Measurements from ENCODE around the gene NHERF1.

DNA sequence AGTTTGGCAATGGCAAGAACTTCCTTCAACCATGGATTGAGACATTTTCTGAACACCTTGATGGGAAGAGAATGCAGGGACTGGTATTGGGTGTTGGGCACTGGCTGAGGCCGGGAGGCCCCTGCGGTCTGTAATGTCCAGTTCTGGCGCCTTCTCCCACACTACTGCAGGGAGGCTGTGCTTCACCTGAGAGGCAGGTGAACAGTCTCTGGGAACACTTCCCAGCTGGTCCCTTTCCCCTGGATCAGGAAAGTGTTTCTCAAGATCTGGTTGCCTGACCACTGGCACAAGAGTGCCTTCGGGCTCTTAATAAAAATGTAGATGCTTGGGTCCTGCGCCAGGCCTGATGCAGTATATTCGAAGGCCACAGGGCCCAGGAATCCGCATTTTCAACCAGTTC lies 56.3 kb downstream of the NHERF1 start:
- no peak for TF ChIP-seq ZNF274 (IDR thresholded peaks at IDR 0.05; ENCODE audit: low read length)
- TF ChIP-seq ZNF274 (tag by site-specific recombination; IDR thresholded peaks at IDR 0.05; ENCODE audit: borderline replicate concordance), result no peak
- TF ChIP-seq, protein P1, sequence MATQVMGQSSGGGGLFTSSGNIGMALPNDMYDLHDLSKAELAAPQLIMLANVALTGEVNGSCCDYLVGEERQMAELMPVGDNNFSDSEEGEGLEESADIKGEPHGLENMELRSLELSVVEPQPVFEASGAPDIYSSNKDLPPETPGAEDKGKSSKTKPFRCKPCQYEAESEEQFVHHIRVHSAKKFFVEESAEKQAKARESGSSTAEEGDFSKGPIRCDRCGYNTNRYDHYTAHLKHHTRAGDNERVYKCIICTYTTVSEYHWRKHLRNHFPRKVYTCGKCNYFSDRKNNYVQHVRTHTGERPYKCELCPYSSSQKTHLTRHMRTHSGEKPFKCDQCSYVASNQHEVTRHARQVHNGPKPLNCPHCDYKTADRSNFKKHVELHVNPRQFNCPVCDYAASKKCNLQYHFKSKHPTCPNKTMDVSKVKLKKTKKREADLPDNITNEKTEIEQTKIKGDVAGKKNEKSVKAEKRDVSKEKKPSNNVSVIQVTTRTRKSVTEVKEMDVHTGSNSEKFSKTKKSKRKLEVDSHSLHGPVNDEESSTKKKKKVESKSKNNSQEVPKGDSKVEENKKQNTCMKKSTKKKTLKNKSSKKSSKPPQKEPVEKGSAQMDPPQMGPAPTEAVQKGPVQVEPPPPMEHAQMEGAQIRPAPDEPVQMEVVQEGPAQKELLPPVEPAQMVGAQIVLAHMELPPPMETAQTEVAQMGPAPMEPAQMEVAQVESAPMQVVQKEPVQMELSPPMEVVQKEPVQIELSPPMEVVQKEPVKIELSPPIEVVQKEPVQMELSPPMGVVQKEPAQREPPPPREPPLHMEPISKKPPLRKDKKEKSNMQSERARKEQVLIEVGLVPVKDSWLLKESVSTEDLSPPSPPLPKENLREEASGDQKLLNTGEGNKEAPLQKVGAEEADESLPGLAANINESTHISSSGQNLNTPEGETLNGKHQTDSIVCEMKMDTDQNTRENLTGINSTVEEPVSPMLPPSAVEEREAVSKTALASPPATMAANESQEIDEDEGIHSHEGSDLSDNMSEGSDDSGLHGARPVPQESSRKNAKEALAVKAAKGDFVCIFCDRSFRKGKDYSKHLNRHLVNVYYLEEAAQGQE (tag by site-specific recombination; IDR thresholded peaks at IDR 0.05), result no peak
- TF ChIP-seq ZFP41 (tag by site-specific recombination; IDR thresholded peaks at IDR 0.05; ENCODE audit: borderline replicate concordance), result no peak
- TF ChIP-seq, protein P2, sequence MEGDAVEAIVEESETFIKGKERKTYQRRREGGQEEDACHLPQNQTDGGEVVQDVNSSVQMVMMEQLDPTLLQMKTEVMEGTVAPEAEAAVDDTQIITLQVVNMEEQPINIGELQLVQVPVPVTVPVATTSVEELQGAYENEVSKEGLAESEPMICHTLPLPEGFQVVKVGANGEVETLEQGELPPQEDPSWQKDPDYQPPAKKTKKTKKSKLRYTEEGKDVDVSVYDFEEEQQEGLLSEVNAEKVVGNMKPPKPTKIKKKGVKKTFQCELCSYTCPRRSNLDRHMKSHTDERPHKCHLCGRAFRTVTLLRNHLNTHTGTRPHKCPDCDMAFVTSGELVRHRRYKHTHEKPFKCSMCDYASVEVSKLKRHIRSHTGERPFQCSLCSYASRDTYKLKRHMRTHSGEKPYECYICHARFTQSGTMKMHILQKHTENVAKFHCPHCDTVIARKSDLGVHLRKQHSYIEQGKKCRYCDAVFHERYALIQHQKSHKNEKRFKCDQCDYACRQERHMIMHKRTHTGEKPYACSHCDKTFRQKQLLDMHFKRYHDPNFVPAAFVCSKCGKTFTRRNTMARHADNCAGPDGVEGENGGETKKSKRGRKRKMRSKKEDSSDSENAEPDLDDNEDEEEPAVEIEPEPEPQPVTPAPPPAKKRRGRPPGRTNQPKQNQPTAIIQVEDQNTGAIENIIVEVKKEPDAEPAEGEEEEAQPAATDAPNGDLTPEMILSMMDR (tag by site-specific recombination; IDR thresholded peaks at IDR 0.05), result no peak
